ENCODE data around the gene UPP2. TPM values are rescaled to one million over a fixed set of nuclear protein-coding genes. Genes with fewer than 3 reads are reported as not detected.

The UPP2 gene
- total RNA-seq, 4 donors from 2014 or later, result 0.28 TPM; not detected in 3

GRCh38 chr2:158095912-158096311 lies 5.8 kb upstream of the UPP2 start:
- DNase-seq, result no peak
- intact Hi-C loops (cut with DNase I; ENCODE audit: low total_unique reads), result no loop called here

GRCh38 chr2:158097481-158097880 lies 4.2 kb upstream of the UPP2 start:
- H3K27me3 ChIP-seq, result no peaks in the 10 kb centered on the region
- no peak overlapping the region for H3K27ac ChIP-seq
- no peaks in the 10 kb centered on the region for H3K9me3 ChIP-seq
- no peaks in the 10 kb centered on the region for H3K36me3 ChIP-seq
- H3K4me1 ChIP-seq, result no peaks in the 10 kb centered on the region
- TF ChIP-seq CTCF (IDR thresholded peaks at IDR 0.05) (no peak), POLR2A (IDR thresholded peaks at IDR 0.05) (no peak)
- intact Hi-C loops (cut with DNase I; ENCODE audit: low total_unique reads), result no loop called here
- no peak for DNase-seq
- no peak overlapping the region for H3K4me3 ChIP-seq

More at GRCh38 chr2:158095912-158096311, 5.8 kb upstream of the UPP2 start:
- Histone ChIP-seq H3K27me3 (no peaks in the 10 kb centered on the region), H3K4me1 (no peaks in the 10 kb centered on the region), H3K4me3 (no peak overlapping the region), H3K36me3 (no peaks in the 10 kb centered on the region), H3K27ac (no peak overlapping the region), H3K9me3 (no peaks in the 10 kb centered on the region)
- no peak for TF ChIP-seq POLR2A (IDR thresholded peaks at IDR 0.05)
- no peak for TF ChIP-seq CTCF (IDR thresholded peaks at IDR 0.05)

GRCh38 chr2:158098178-158098577 lies 3.5 kb upstream of the UPP2 start:
- TF ChIP-seq CTCF (IDR thresholded peaks at IDR 0.05), result no peak
- no peak for TF ChIP-seq POLR2A (IDR thresholded peaks at IDR 0.05)
- DNase-seq, result no peak
- no peaks in the 10 kb centered on the region for H3K9me3 ChIP-seq
- H3K4me3 ChIP-seq, result no peak overlapping the region
- no peaks in the 10 kb centered on the region for H3K4me1 ChIP-seq
- intact Hi-C loops (cut with DNase I; ENCODE audit: low total_unique reads), result no loop called here
- no peak overlapping the region for H3K27ac ChIP-seq
- no peaks in the 10 kb centered on the region for H3K36me3 ChIP-seq
- no peaks in the 10 kb centered on the region for H3K27me3 ChIP-seq

- intact Hi-C loops (cut with DNase I; ENCODE audit: low total_unique reads), result no loop called here
- DNase-seq, result no peak
- Histone ChIP-seq H3K4me1 (no peaks in the 10 kb centered on the region), H3K27me3 (no peaks in the 10 kb centered on the region), H3K9me3 (no peaks in the 10 kb centered on the region), H3K36me3 (no peaks in the 10 kb centered on the region), H3K27ac (no peak overlapping the region), H3K4me3 (no peak overlapping the region)
- no peak for TF ChIP-seq POLR2A (IDR thresholded peaks at IDR 0.05)
- TF ChIP-seq CTCF (IDR thresholded peaks at IDR 0.05), result no peak
Measured at GRCh38 chr2:158099716-158100115, 2.0 kb upstream of the UPP2 start.

GRCh38 chr2:158100411-158100810 lies 1.3 kb upstream of the UPP2 start:
- no peaks in the 10 kb centered on the region for H3K36me3 ChIP-seq
- no peak for DNase-seq
- no peaks in the 10 kb centered on the region for H3K9me3 ChIP-seq
- H3K27me3 ChIP-seq, result no peaks in the 10 kb centered on the region
- no peak for TF ChIP-seq CTCF (IDR thresholded peaks at IDR 0.05)
- no peak for TF ChIP-seq POLR2A (IDR thresholded peaks at IDR 0.05)
- H3K4me3 ChIP-seq, result no peak overlapping the region
- no peaks in the 10 kb centered on the region for H3K4me1 ChIP-seq
- H3K27ac ChIP-seq, result no peak overlapping the region
- intact Hi-C loops (cut with DNase I; ENCODE audit: low total_unique reads), result no loop called here

Measured in uterus (tissue), 4 donors.